Measurements from ENCODE around the gene FITM1. TPM values are rescaled to one million over a fixed set of nuclear protein-coding genes. Genes with fewer than 3 reads are reported as not detected.

FITM1 gene
- total and polyA plus RNA-seq, 2 donors (not counting 3 experiments of a cell fraction or from before 2014, with no cell fraction given) = 0.54 TPM; not detected in 1

- FAIRE-seq (no peak), DNase-seq (ENCODE audit: low read depth, low spot score) (no peak)
- H3K4me3 ChIP-seq (replicated peaks in 1 of 3; ENCODE audit: insufficient read depth in 1 of 3, low read depth in 1 of 3, low read length in 3 of 3) = peak overlapping the region; percentile 5 to 93 (median 56)
- no peak overlapping the region for H3K27ac ChIP-seq (ENCODE audit: insufficient read depth, low read depth, low read length)
- dilution Hi-C loops (cut with MboI; ENCODE audit: extremely low pct_ligation_motif_present, low sequenced_read_pairs) = no loop called here
- no peaks in the 10 kb centered on the region for H3K27me3 ChIP-seq (ENCODE audit: control insufficient read depth in 2 of 2, insufficient read depth in 2 of 2, low read length in 2 of 2)
- TF ChIP-seq POLR2AphosphoS5 (IDR thresholded peaks at IDR 0.05; ENCODE audit: insufficient read depth, low read depth, low read length) (no peak), GATA2 (IDR thresholded peaks at IDR 0.05; ENCODE audit: insufficient read depth, insufficient read length, low read depth, low read length) (no peak), MAX (IDR thresholded peaks at IDR 0.05; ENCODE audit: insufficient read depth, insufficient read length) (no peak), CTCF (IDR thresholded peaks at IDR 0.05; ENCODE audit: extremely low read depth in 1 of 2, insufficient read depth in 1 of 2, low read depth in 1 of 2, low read length in 2 of 2) (no peak), EZH2 (IDR thresholded peaks at IDR 0.05; ENCODE audit: borderline replicate concordance, low read depth, low read length, severe bottlenecking) (no peak), JUN (IDR thresholded peaks at IDR 0.05; ENCODE audit: borderline replicate concordance, insufficient read depth, insufficient read length, low read depth) (no peak)
- H3K9me1 ChIP-seq (replicated peaks; ENCODE audit: control insufficient read depth, extremely low read depth, insufficient read depth, low read length) = no peaks in the 10 kb centered on the region
- no peaks in the 10 kb centered on the region for H3K9me3 ChIP-seq (replicated peaks; ENCODE audit: control insufficient read depth, insufficient read depth, low read length)
- H3K79me2 ChIP-seq (ENCODE audit: control insufficient read depth, insufficient read depth, low read length) = peaks cover 14% of the 10 kb centered on the region
- peaks cover 15% of the 10 kb centered on the region for H3K4me1 ChIP-seq (ENCODE audit: control insufficient read depth, extremely low read depth, insufficient read depth, low read length)
- H3K4me2 ChIP-seq (ENCODE audit: insufficient read depth, low read length) = peak overlapping the region; percentile 67
- BruUV-seq (replicated peaks) = no TSS peak
- H3K36me3 ChIP-seq (ENCODE audit: control insufficient read depth in 2 of 2, extremely low read depth in 1 of 2, insufficient read depth in 2 of 2, low read length in 2 of 2) = peaks cover 6 to 19% of the 10 kb centered on the region in 2 experiments
- H2AFZ ChIP-seq (ENCODE audit: low read depth, low read length) = peak overlapping the region; percentile 99
- peak overlapping the region; percentile 20 for H3K9ac ChIP-seq (replicated peaks; ENCODE audit: extremely low read depth, insufficient read depth, low read length)
- no peaks in the 10 kb centered on the region for H4K20me1 ChIP-seq (replicated peaks; ENCODE audit: control insufficient read depth, extremely low read depth, insufficient read depth, low read length)
- ChIA-PET CTCF (interaction anchor here (1.0 to 2.6 kb wide), 7 partner anchors 11 to 77 kb away, joined by 3 to 15 read pairs (median 9); partner anchors contain the start of genes DCAF11, IRF9, NRL and PSME2), POLR2A (interaction anchor here (1.2 to 1.5 kb wide), 2 partner anchors 11 to 21 kb away, joined by 8 to 10 read pairs; partner anchors contain the start of genes DCAF11, NRL, PSME2 and RNF31)
- intact Hi-C loops (cut with micrococcal nuclease) = no loop called here
Observed at GRCh38 chr14:24135584-24135833, 5.0 kb downstream of the FITM1 start.
